BE2C (cell line): ENCODE results near the gene DHRS7B.

ENCODE experiments used
- DNase-seq: peaks from one replicate; pipeline ENCODE4 v3.0.0-alpha.2; 2020
- H3K27me3 ChIP-seq: fragments of 250-450 bp; sonication (Bioruptor Pico); 2 replicates; pipeline ENCODE4 v1.5.1; 2020; ENCODE audit warnings: mild to moderate bottlenecking
- H3K36me3 ChIP-seq: fragments of 250-450 bp; sonication (Bioruptor Pico); 2 replicates; pipeline ENCODE4 v1.5.1; 2020; ENCODE audit warnings: mild to moderate bottlenecking
- H3K4me1 ChIP-seq: fragments of 250-450 bp; sonication (Bioruptor Pico); 2 replicates; pipeline ENCODE4 v1.5.1; 2020
- H3K4me3 ChIP-seq: 2 replicates; pipeline ENCODE4 v1.5.1; 2011; ENCODE audit warnings: low read depth, low read length
- H3K9me3 ChIP-seq: fragments of 250-450 bp; sonication (Bioruptor Pico); 2 replicates; pipeline ENCODE4 v1.5.1; 2020
- CTCF ChIP-seq: IDR thresholded peaks from 2 replicates; pipeline ENCODE4 v1.5.1; 2012; ENCODE audit warnings: mild to moderate bottlenecking, low read depth, low read length

The DHRS7B gene

GRCh38 chr17:21211825-21212479 is 85.2 kb downstream of the DHRS7B start:
- Histone ChIP-seq H3K4me1 (no peaks in the 10 kb centered on the region), H3K36me3 (peaks cover 10% of the 10 kb centered on the region), H3K27me3 (no peaks in the 10 kb centered on the region), H3K9me3 (no peaks in the 10 kb centered on the region), H3K4me3 (no peak overlapping the region)
- no peak for TF ChIP-seq CTCF
- no peak for DNase-seq

GRCh38 chr17:21212826-21213637 is 86.3 kb downstream of the DHRS7B start:
- Histone ChIP-seq H3K9me3 (no peaks in the 10 kb centered on the region), H3K4me3 (peak overlapping the region; percentile 84), H3K27me3 (no peaks in the 10 kb centered on the region), H3K36me3 (peaks cover 10% of the 10 kb centered on the region), H3K4me1 (no peaks in the 10 kb centered on the region)
- DNase-seq: no peak
- no peak for TF ChIP-seq CTCF

- no peaks in the 10 kb centered on the region for H3K4me1 ChIP-seq
- peaks cover 10% of the 10 kb centered on the region for H3K36me3 ChIP-seq
- DNase-seq: peak; percentile 12
- no peak for TF ChIP-seq CTCF
- no peaks in the 10 kb centered on the region for H3K9me3 ChIP-seq
- H3K4me3 ChIP-seq: peak overlapping the region; percentile 84
- H3K27me3 ChIP-seq: no peaks in the 10 kb centered on the region
Observed at GRCh38 chr17:21213638-21214014, 86.9 kb downstream of the DHRS7B start.

- peaks cover 10% of the 10 kb centered on the region for H3K36me3 ChIP-seq
- H3K9me3 ChIP-seq: no peaks in the 10 kb centered on the region
- no peak for TF ChIP-seq CTCF
- no peaks in the 10 kb centered on the region for H3K4me1 ChIP-seq
- no peaks in the 10 kb centered on the region for H3K27me3 ChIP-seq
- peak within 1 kb of the TSS; percentile 84 for H3K4me3 ChIP-seq
- DNase-seq: peak; percentile 92
Observed at GRCh38 chr17:21214015-21214776, 87.4 kb downstream of the DHRS7B start, which contains the start of gene TMEM11. Gene TMEM11 (minus strand): TSS chr17:21214161. CDS start chr17:21214152, 9 bp downstream.

GRCh38 chr17:21214777-21215541 is 88.2 kb downstream of the DHRS7B start:
- H3K4me1 ChIP-seq: no peaks in the 10 kb centered on the region
- peaks cover 5% of the 10 kb centered on the region for H3K36me3 ChIP-seq
- TF ChIP-seq CTCF: no peak
- no peaks in the 10 kb centered on the region for H3K9me3 ChIP-seq
- no peaks in the 10 kb centered on the region for H3K27me3 ChIP-seq
- DNase-seq: no peak
- peak overlapping the region; percentile 84 for H3K4me3 ChIP-seq
